ENCODE measurements around the gene SIGLEC10. TPM values are rescaled to one million over a fixed set of nuclear protein-coding genes. Genes with fewer than 3 reads are reported as not detected.

SIGLEC10 gene
- total RNA-seq, 5 donors from 2014 or later (not counting 1 experiment from before 2014, with no cell fraction given): 0.67 to 6.7 (median 1.8) TPM

GRCh38 chr19:51380379-51380778 is 37.1 kb downstream of the SIGLEC10 start:
- no peaks in the 10 kb centered on the region for H3K36me3 Mint-ChIP-seq
- H3K4me3 Mint-ChIP-seq: no peak overlapping the region
- ChIA-PET CTCF (interaction anchor here in 1 of 2 donors (0.9 kb wide), 1 partner anchor 15 kb away, joined by 3 read pairs; no protein-coding TSS in a partner anchor), POLR2A (no interaction called here)
- ATAC-seq (replicated peaks in 1 of 4) (no peak), DNase-seq (no peak)
- Histone ChIP-seq H3K27ac (ENCODE audit: low read length) (no peak overlapping the region), H3K27me3 (replicated peaks in 1 of 2; ENCODE audit: control insufficient read depth in 2 of 2, extremely low read depth in 1 of 2, insufficient read depth in 2 of 2, low read length in 1 of 2) (no peaks in the 10 kb centered on the region), H3K9me3 (no peaks in the 10 kb centered on the region), H3K4me3 (ENCODE audit: control insufficient read depth in 1 of 2, extremely low read depth in 1 of 2, low read length in 1 of 2) (no peak overlapping the region), H3K4me1 (ENCODE audit: control insufficient read depth in 1 of 2, extremely low read depth in 1 of 2, insufficient read depth in 2 of 2, low read length in 2 of 2) (peaks cover 2 to 35% of the 10 kb centered on the region in 2 experiments), H3K36me3 (ENCODE audit: control insufficient read depth in 2 of 2, extremely low read depth in 1 of 2, insufficient read depth in 1 of 2, low read length in 1 of 2) (no peaks in the 10 kb centered on the region)
- no peaks in the 10 kb centered on the region for H3K27me3 Mint-ChIP-seq
- H3K4me1 Mint-ChIP-seq: peaks cover 3 to 25% (median 12%) of the 10 kb centered on the region in 3 donors
- no peaks in the 10 kb centered on the region for H3K9me3 Mint-ChIP-seq
- WGBS (ENCODE audit: insufficient coverage): 97% methylated on average over 9 of the region's 9 CpGs
- no peak overlapping the region for H3K27ac Mint-ChIP-seq

DNA sequence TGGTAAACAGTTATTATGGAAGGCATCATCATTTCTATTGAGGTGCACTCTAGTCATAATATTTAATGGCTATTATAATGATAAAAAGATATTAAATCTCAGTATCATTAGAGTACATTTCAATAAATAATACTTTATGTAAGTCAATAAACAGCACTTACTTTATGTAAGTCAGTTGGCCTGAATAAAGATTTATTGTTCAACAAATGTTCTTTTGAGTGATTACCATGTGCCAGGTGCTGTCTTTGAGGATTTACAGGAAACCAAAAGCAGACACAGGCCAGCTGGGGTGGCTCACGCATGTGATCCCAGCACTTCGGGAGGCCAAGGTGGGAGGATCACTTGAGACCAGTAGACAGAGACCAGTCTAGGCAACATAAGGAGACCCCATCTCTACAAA is 40.0 kb downstream of the SIGLEC10 start:
- no peaks in the 10 kb centered on the region for H3K36me3 ChIP-seq (ENCODE audit: control insufficient read depth in 2 of 2, extremely low read depth in 1 of 2, insufficient read depth in 1 of 2, low read length in 1 of 2)
- WGBS (ENCODE audit: insufficient coverage): 100% methylated on average over 1 of the region's 2 CpGs
- CTCF ChIA-PET: no interaction called here
- H3K36me3 Mint-ChIP-seq: no peaks in the 10 kb centered on the region
- H3K9me3 ChIP-seq: no peaks in the 10 kb centered on the region
- peaks cover 12 to 63% of the 10 kb centered on the region in 2 experiments for H3K4me1 ChIP-seq (ENCODE audit: control insufficient read depth in 1 of 2, extremely low read depth in 1 of 2, insufficient read depth in 2 of 2, low read length in 2 of 2)
- no peak for ATAC-seq (replicated peaks in 1 of 4)
- no peak overlapping the region for H3K4me3 ChIP-seq (ENCODE audit: control insufficient read depth in 1 of 2, extremely low read depth in 1 of 2, low read length in 1 of 2)
- POLR2A ChIA-PET: no interaction called here
- no peak overlapping the region for H3K4me3 Mint-ChIP-seq
- no peaks in the 10 kb centered on the region for H3K27me3 ChIP-seq (replicated peaks in 1 of 2; ENCODE audit: control insufficient read depth in 2 of 2, extremely low read depth in 1 of 2, insufficient read depth in 2 of 2, low read length in 1 of 2)
- H3K27ac Mint-ChIP-seq: no peak overlapping the region
- no peak for DNase-seq
- no peaks in the 10 kb centered on the region for H3K27me3 Mint-ChIP-seq
- peaks cover 29 to 53% (median 40%) of the 10 kb centered on the region in 3 donors for H3K4me1 Mint-ChIP-seq
- no peaks in the 10 kb centered on the region for H3K9me3 Mint-ChIP-seq
- H3K27ac ChIP-seq (ENCODE audit: low read length): no peak overlapping the region

GRCh38 chr19:51375504-51376221 is 41.8 kb downstream of the SIGLEC10 start:
- peaks cover 47 to 66% (median 57%) of the 10 kb centered on the region in 3 donors for H3K4me1 Mint-ChIP-seq

GRCh38 chr19:51372649-51373504 is 44.6 kb downstream of the SIGLEC10 start, which contains the start of gene NKG7:
TSS of gene NKG7 (minus strand) at chr19:51372654. CDS start at chr19:51372535, 119 bp downstream.
- peak within 1 kb of the TSS; percentile 89 for H3K27ac Mint-ChIP-seq
- ChIA-PET POLR2A (interaction anchor here (0.6 to 1.0 kb wide), 2 partner anchors 22 to 46 kb away, joined by 3 read pairs; no protein-coding TSS in a partner anchor), CTCF (interaction anchor here in 1 of 2 donors (1.9 kb wide), 1 partner anchor 22 kb away, joined by 10 read pairs; no protein-coding TSS in a partner anchor)
- no CpG with 5 or more reads among the region's 9 CpGs for WGBS (ENCODE audit: insufficient coverage)
- no peaks in the 10 kb centered on the region for H3K36me3 ChIP-seq (ENCODE audit: control insufficient read depth in 2 of 2, extremely low read depth in 1 of 2, insufficient read depth in 1 of 2, low read length in 1 of 2)
- H3K36me3 Mint-ChIP-seq: no peaks in the 10 kb centered on the region
- peak; percentile 61 to 74 (median 68) for ATAC-seq (replicated peaks in 1 of 4)
- H3K9me3 ChIP-seq: no peaks in the 10 kb centered on the region
- H3K4me1 Mint-ChIP-seq: peaks cover 59 to 74% (median 67%) of the 10 kb centered on the region in 3 donors
- H3K27ac ChIP-seq (ENCODE audit: low read length): peak within 1 kb of the TSS; percentile 87
- peaks cover 18 to 90% of the 10 kb centered on the region in 2 experiments for H3K4me1 ChIP-seq (ENCODE audit: control insufficient read depth in 1 of 2, extremely low read depth in 1 of 2, insufficient read depth in 2 of 2, low read length in 2 of 2)
- peak; percentile 26 to 83 (median 59) for DNase-seq
- peak within 1 kb of the TSS; percentile 61 to 96 (median 96) for H3K4me3 Mint-ChIP-seq
- H3K4me3 ChIP-seq (ENCODE audit: control insufficient read depth in 1 of 2, extremely low read depth in 1 of 2, low read length in 1 of 2): peak within 1 kb of the TSS; percentile 17 to 75
- no peaks in the 10 kb centered on the region for H3K27me3 ChIP-seq (replicated peaks in 1 of 2; ENCODE audit: control insufficient read depth in 2 of 2, extremely low read depth in 1 of 2, insufficient read depth in 2 of 2, low read length in 1 of 2)
- H3K9me3 Mint-ChIP-seq: no peaks in the 10 kb centered on the region
- H3K27me3 Mint-ChIP-seq: no peaks in the 10 kb centered on the region

More at GRCh38 chr19:51375504-51376221, 41.8 kb downstream of the SIGLEC10 start:
- ChIA-PET CTCF (no interaction called here), POLR2A (no interaction called here)
- peak overlapping the region; percentile 64 to 86 for H3K27ac Mint-ChIP-seq
- no peaks in the 10 kb centered on the region for H3K27me3 Mint-ChIP-seq
- no peak for ATAC-seq (replicated peaks in 1 of 4)
- peak overlapping the region in 1 of 3 donors; percentile 25 for H3K4me3 Mint-ChIP-seq
- Histone ChIP-seq H3K4me1 (ENCODE audit: control insufficient read depth in 1 of 2, extremely low read depth in 1 of 2, insufficient read depth in 2 of 2, low read length in 2 of 2) (peaks cover 18 to 72% of the 10 kb centered on the region in 2 experiments), H3K27ac (ENCODE audit: low read length) (peak overlapping the region; percentile 87), H3K27me3 (replicated peaks in 1 of 2; ENCODE audit: control insufficient read depth in 2 of 2, extremely low read depth in 1 of 2, insufficient read depth in 2 of 2, low read length in 1 of 2) (no peaks in the 10 kb centered on the region), H3K9me3 (no peaks in the 10 kb centered on the region), H3K4me3 (ENCODE audit: control insufficient read depth in 1 of 2, extremely low read depth in 1 of 2, low read length in 1 of 2) (no peak overlapping the region), H3K36me3 (ENCODE audit: control insufficient read depth in 2 of 2, extremely low read depth in 1 of 2, insufficient read depth in 1 of 2, low read length in 1 of 2) (no peaks in the 10 kb centered on the region)
- DNase-seq: peak in 1 of 35 experiments; percentile 71
- H3K36me3 Mint-ChIP-seq: no peaks in the 10 kb centered on the region
- no peaks in the 10 kb centered on the region for H3K9me3 Mint-ChIP-seq
- WGBS (ENCODE audit: insufficient coverage): 1% methylated on average over 7 of the region's 11 CpGs

DNA sequence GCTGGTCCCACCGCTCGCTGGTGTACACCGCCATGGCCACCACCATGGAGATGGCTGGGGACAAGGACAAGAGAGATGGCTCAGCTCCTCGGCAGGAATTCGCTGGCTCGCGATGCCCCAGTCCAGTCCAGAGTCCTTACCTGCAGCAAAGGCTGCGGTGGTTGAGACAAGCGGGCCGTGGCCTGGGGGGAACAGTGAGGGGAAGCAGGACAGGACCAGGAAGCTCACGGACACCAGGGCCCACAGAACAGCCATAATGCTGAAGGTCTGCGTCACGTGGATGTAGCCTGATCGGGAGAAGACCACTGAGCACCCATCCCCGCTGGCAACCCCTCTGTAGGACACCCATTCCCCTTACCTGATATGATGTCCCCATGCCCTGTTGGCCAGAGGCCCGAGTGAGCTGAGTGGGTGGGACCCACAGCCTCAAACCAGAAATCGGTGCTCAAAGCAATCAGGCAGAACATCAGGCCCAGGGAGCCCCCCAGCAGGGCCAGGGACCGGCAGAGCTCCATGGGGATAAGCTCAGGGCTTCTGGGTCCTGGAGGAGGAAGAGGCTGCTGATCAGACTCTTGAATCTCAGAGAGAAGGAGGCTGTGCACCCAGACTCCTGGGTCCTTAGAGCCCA is 45.3 kb downstream of the SIGLEC10 start:
- 78% methylated on average over 12 of the region's 18 CpGs for WGBS (ENCODE audit: insufficient coverage)
- H3K27ac Mint-ChIP-seq: peak overlapping the region; percentile 89
- ATAC-seq (replicated peaks in 1 of 4): no peak
- H3K4me1 Mint-ChIP-seq: peaks cover 64 to 81% (median 72%) of the 10 kb centered on the region in 3 donors
- Histone ChIP-seq H3K4me1 (ENCODE audit: control insufficient read depth in 1 of 2, extremely low read depth in 1 of 2, insufficient read depth in 2 of 2, low read length in 2 of 2) (peaks cover 18 to 98% of the 10 kb centered on the region in 2 experiments), H3K36me3 (ENCODE audit: control insufficient read depth in 2 of 2, extremely low read depth in 1 of 2, insufficient read depth in 1 of 2, low read length in 1 of 2) (no peaks in the 10 kb centered on the region), H3K4me3 (ENCODE audit: control insufficient read depth in 1 of 2, extremely low read depth in 1 of 2, low read length in 1 of 2) (peak overlapping the region; percentile 17 to 75), H3K27me3 (replicated peaks in 1 of 2; ENCODE audit: control insufficient read depth in 2 of 2, extremely low read depth in 1 of 2, insufficient read depth in 2 of 2, low read length in 1 of 2) (no peaks in the 10 kb centered on the region), H3K27ac (ENCODE audit: low read length) (peak overlapping the region; percentile 87), H3K9me3 (no peaks in the 10 kb centered on the region)
- CTCF ChIA-PET: interaction anchor here in 1 of 2 donors (1.9 kb wide), 1 partner anchor 23 kb away, joined by 10 read pairs; no protein-coding TSS in a partner anchor
- peak overlapping the region; percentile 61 to 96 (median 96) for H3K4me3 Mint-ChIP-seq
- no peaks in the 10 kb centered on the region for H3K36me3 Mint-ChIP-seq
- H3K27me3 Mint-ChIP-seq: no peaks in the 10 kb centered on the region
- POLR2A ChIA-PET: interaction anchor here in 1 of 2 donors (1.0 kb wide), 1 partner anchor 23 kb away, joined by 3 read pairs; no protein-coding TSS in a partner anchor
- DNase-seq: no peak
- no peaks in the 10 kb centered on the region for H3K9me3 Mint-ChIP-seq

Measured in T-cell (primary cell).